ENCODE data around the gene BRCA1. TPM values are rescaled to one million over a fixed set of nuclear protein-coding genes. Genes with fewer than 3 reads are reported as not detected.

The BRCA1 gene
- total RNA-seq, 1 donor from 2014 or later: 38.9 TPM

GRCh38 chr17:43044024-43044423 lies 81.1 kb downstream of the BRCA1 start:
- no peak for TF ChIP-seq CTCF (conservative IDR thresholded peaks at IDR 0.05)
- Mint-ChIP-seq H3K27ac (no peak overlapping the region), H3K4me3 (no peak overlapping the region), H3K4me1 (ENCODE audit: unreplicated experiment) (peaks cover 4% of the 10 kb centered on the region), H3K27me3 (no peaks in the 10 kb centered on the region), H3K9me3 (no peaks in the 10 kb centered on the region), H3K36me3 (peaks cover 4% of the 10 kb centered on the region)
- DNase-seq (ENCODE audit: extremely low spot score, unreplicated experiment): no peak

GRCh38 chr17:43043307-43043706 lies 81.9 kb downstream of the BRCA1 start:
- H3K9me3 Mint-ChIP-seq: no peaks in the 10 kb centered on the region
- H3K27ac Mint-ChIP-seq: no peak overlapping the region
- no peak overlapping the region for H3K4me3 Mint-ChIP-seq
- DNase-seq (ENCODE audit: extremely low spot score, unreplicated experiment): no peak
- no peak for TF ChIP-seq CTCF (conservative IDR thresholded peaks at IDR 0.05)
- H3K4me1 Mint-ChIP-seq (ENCODE audit: unreplicated experiment): peaks cover 4% of the 10 kb centered on the region
- no peaks in the 10 kb centered on the region for H3K27me3 Mint-ChIP-seq
- peaks cover 4% of the 10 kb centered on the region for H3K36me3 Mint-ChIP-seq

DNA sequence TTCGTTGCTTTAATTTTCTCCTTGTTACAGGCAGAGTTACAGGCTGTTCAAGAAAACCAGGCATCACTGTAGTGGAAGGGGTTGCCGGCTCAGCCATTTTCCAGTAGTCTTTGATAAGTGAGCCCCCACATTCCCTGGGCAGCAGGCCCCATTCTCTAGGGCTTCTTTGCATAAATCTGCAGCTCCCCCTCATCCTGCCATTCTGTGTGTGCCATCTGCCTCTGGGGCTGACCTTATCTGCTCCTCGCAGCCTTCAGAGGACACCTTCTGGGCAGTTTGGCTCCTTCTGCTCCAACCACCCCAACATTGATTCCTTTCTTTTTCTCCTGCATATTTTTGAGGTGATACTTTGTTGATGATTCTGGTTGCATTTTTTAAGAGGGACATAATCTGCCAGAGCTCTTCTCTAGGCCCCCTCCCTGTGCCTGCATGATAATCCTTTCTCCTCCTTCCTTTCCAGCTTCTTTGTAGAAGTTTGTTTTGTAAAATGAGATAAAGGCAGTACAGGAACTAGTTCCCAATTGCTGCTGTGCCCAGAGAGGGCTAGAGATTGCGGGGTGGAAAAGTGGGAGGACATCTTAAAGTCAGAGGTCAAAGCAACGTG lies 83.0 kb downstream of the BRCA1 start:
- TF ChIP-seq CTCF (conservative IDR thresholded peaks at IDR 0.05): no peak

GRCh38 chr17:43040655-43041054 lies 84.5 kb downstream of the BRCA1 start:
- no peak for DNase-seq (ENCODE audit: extremely low spot score, unreplicated experiment)
- no peak for TF ChIP-seq CTCF (conservative IDR thresholded peaks at IDR 0.05)
- no peaks in the 10 kb centered on the region for H3K9me3 Mint-ChIP-seq
- peaks cover 9% of the 10 kb centered on the region for H3K4me1 Mint-ChIP-seq (ENCODE audit: unreplicated experiment)
- H3K27ac Mint-ChIP-seq: no peak overlapping the region
- H3K4me3 Mint-ChIP-seq: no peak overlapping the region
- H3K36me3 Mint-ChIP-seq: no peaks in the 10 kb centered on the region
- no peaks in the 10 kb centered on the region for H3K27me3 Mint-ChIP-seq

More for the DNA sequence above, 83.0 kb downstream of the BRCA1 start:
- Mint-ChIP-seq H3K9me3 (no peaks in the 10 kb centered on the region), H3K36me3 (no peaks in the 10 kb centered on the region), H3K4me1 (ENCODE audit: unreplicated experiment) (peaks cover 4% of the 10 kb centered on the region), H3K27me3 (no peaks in the 10 kb centered on the region), H3K4me3 (no peak overlapping the region), H3K27ac (no peak overlapping the region)
- no peak for DNase-seq (ENCODE audit: extremely low spot score, unreplicated experiment)

DNA sequence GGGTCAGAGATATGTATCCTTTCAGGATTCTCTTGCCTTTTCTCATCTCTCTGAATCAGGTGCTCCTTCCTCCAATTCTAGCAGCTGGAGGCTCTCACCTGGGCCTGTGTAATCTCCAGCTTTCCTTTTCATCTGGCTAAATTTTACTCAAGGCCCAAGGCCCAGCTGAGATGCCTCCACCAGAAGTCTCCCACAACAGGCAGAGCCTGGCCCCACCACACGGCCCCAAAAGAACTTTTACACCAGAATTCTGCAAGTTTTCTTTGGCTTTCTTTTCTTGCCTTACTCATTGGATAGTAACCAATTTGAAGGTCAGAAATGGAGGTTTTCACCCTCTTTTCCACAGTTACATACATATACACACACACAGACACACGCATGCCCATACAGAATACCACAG lies 85.5 kb downstream of the BRCA1 start:
- DNase-seq (ENCODE audit: extremely low spot score, unreplicated experiment): no peak
- Mint-ChIP-seq H3K4me3 (no peak overlapping the region), H3K9me3 (no peaks in the 10 kb centered on the region), H3K36me3 (no peaks in the 10 kb centered on the region), H3K27ac (no peak overlapping the region), H3K27me3 (no peaks in the 10 kb centered on the region), H3K4me1 (ENCODE audit: unreplicated experiment) (peaks cover 16% of the 10 kb centered on the region)
- TF ChIP-seq CTCF (conservative IDR thresholded peaks at IDR 0.05): no peak

- Mint-ChIP-seq H3K9me3 (no peaks in the 10 kb centered on the region), H3K27ac (no peak overlapping the region), H3K27me3 (no peaks in the 10 kb centered on the region), H3K4me1 (ENCODE audit: unreplicated experiment) (peaks cover 24% of the 10 kb centered on the region), H3K4me3 (no peak overlapping the region), H3K36me3 (no peaks in the 10 kb centered on the region)
- TF ChIP-seq CTCF (conservative IDR thresholded peaks at IDR 0.05): no peak
- no peak for DNase-seq (ENCODE audit: extremely low spot score, unreplicated experiment)
Observed at GRCh38 chr17:43034894-43035293, 90.3 kb downstream of the BRCA1 start.

Measured in type B pancreatic cell (in vitro differentiated cells).